ENCODE results near the gene ZSWIM6.

Gene ZSWIM6

GRCh38 chr5:61307611-61308010 is 24.4 kb upstream of the ZSWIM6 start:
- DNase-seq = no peak

DNA sequence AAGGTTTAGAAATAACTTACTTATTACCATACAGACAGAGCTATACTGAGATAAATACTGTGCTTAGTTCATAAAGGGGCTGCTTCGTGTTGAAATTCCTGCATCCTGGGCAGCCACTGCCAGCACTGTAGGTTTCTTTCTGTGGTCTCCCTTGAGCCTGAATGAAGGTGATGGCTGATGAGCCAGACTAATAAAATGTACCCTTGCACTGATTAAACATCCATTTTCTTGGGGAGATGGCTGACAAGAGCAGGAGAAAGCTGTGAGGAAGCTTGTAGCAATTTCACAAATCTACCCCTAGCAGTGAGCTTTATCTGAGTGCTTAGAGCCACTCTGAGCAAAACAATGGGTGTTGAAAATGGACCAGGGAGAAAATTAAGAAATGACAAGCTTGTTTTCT is 23.3 kb upstream of the ZSWIM6 start:
- no peak for DNase-seq

DNA sequence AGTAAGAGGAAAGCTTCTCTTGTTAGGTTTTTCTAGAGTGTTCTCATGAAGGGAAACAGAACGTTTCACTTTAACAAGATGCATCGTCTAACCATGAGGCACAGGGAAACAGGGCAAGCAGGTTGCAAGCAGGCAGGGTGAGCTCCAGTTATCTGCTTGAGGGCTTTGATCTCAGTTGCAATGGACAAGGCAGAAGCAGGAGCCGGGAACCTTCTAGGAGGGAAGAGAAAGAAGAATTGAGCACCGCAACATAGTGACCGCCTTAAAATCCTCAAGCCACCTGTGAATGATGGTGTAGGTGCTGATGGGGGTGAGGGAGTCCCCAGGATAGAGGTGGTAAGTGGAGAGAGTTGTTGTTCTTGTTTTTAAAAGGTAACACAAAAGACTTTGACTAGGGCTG is 22.9 kb upstream of the ZSWIM6 start:
- no peak for DNase-seq

DNA sequence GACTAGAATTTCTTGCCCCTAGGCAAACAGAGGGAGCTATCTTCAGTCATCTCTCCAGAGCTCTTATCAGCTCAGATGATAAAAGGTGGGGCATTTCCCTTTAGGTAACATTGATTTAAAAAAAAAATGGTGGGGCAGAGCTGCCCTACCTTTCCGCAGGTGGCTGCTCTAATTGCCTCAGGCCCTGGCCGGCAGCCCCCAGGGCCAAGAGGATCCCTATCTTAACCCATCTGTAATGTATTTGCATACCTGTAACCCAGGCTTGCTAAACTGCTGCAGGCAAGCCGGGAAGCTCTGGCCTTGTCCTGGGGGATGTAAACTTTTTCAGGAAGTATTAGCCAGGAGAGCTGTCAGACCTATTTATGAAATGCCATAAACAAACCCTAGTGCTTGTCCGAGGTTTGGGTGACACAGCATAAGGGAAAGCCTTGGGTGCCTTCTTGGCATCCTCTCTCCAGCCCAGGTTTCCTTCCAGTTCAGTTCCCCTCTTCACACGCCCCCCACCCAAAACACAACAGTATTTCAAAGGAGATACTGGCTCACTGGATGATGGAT is 20.9 kb upstream of the ZSWIM6 start:
- DNase-seq = no peak

- DNase-seq = no peak
Observed at GRCh38 chr5:61311836-61312808, 19.9 kb upstream of the ZSWIM6 start.

DNA sequence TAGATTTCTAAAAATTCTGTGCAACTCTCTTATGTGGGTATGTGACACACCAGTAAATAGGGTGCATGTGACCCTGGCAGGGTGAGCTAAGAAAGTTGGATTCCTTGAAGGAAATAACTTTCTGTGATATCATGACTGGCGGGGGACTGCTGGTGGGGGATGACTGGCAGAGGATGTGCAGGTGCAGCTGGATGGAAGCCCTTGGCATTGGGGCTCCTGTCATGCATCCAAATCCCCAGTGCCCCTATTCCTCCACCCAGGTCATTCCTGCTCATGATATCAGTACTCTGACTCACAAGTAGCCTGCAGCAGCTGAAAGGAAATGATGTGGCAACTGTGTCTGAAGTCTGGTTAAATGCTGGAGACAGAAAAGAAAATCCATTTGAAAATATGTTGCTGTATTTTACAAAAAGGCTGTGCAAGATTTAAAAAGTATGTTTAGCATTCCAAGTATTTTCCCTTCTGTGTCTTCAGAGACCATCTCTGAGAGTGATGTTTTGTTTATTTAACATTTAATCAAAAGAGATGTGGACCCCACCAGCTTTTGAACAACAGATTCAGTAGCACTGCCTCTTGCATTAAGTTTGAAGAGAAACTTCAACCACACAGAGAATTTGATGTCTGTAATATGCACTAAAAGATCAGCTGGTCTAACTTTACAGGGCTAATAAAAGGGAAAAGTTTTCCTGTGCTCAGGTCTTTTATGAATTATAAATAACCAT is 17.9 kb upstream of the ZSWIM6 start:
- DNase-seq = peak; percentile 73

GRCh38 chr5:61318376-61318775 is 13.7 kb upstream of the ZSWIM6 start:
- no peak for DNase-seq

DNA sequence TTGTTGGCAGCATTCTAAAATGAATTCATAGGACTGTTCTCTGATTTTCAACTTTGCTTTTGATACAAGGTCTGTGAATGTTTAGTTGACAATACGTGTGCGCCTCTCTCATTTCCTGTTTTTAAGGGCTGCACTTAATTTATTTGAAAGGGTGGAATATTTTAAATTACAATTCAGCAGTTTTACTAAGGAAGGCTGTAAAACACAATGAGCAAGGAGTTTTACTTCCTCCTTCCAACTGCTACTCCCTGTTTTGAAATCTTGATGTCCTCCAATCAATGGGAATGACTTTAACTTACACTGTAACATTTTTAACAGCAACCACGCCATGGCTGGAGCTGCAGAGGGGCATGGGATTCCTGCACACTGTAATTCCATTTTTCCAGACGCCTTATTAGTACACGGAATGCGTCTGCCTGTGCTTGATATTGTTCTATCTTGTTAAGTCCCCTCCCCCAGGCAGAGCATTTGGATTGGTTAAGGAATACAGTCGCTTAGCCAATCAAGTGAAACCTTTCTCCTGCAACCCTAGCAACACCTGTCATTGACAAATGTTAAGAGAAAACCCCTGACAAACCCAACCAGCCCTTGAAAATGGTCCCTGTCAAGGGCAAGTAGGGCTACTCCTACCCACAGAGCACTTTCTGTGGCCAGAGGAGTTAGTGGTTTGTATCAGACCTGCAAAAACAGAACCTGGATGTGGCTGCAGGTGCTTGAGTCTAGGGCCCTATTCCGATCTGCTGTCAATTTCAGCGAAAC is 12.5 kb upstream of the ZSWIM6 start:
- DNase-seq = peak; percentile 81

- peak; percentile 53 for DNase-seq
Observed at GRCh38 chr5:61320860-61321259, 11.2 kb upstream of the ZSWIM6 start.

GRCh38 chr5:61321669-61322068 is 10.4 kb upstream of the ZSWIM6 start:
- no peak for DNase-seq

GRCh38 chr5:61322738-61323725 is 9.0 kb upstream of the ZSWIM6 start:
- DNase-seq = peak; percentile 77

- peak; percentile 83 for DNase-seq
Observed at GRCh38 chr5:61327760-61328753, 4.0 kb upstream of the ZSWIM6 start.

DNA sequence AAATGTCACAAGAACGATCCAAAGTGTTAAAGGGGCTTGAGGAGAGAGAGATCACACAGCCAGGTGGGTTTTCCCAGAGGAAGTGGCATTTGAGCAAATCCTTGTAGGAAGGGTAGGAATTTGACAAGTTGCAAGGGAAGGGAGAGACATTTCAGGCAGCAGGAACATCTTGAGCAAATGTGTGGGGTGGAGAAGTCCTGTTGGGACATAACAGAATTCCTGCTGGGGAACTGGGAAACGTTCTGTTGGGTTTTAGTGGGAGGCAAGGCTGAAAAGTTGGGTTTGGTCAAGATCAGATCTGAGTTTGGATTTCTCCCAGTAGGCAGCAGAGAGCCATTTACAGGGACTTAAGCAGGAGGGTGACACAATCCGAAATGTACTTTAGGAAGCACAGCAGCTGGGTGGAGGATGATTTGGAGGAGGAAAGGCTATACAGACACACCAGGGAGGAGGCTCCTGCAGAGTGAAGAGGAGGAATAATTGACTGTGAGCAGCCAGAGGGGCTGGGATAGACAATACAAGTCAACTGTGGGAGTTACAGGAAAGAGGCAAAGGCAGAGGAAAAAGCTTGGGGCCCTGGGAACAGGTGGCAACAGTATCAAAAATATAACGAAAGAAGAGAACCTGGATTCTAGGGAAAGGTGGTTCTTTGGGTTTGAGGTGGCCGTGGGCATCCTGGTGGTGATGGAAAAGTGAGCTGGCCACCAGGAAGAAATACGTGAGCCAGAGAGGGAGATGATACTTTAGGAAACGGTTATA is 3.1 kb upstream of the ZSWIM6 start:
- no peak for DNase-seq

DNA sequence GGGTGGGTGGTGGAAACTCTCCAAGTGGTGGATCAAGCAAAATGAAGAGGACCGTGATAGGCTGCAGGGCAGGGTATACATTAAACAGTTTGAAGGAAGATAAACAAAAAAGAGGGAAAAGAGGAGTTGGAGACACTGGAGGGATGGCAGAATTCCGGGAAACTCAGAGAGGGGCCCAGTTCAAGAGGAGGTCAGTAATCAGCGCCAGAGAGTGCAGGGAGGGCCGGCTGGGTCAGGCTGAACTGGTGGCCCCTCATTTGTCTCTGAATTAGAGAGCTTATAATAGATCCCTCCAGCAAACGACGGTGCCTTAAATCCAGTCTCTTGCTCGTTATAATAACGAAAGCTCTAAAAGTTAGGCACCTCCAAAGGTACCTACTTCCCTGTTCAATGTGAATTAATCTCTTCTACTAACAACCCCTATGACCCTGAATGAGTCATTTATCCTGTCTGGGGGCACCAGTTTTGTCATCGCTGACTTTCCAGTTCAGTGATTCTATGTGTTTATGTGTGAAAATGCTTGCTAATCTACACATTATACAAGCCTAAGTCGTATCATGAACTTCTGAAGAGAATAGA is 2.4 kb upstream of the ZSWIM6 start:
- DNase-seq = peak; percentile 70

GRCh38 chr5:61330341-61330844 is 1.7 kb upstream of the ZSWIM6 start:
- no peak for DNase-seq

- DNase-seq = peak; percentile 75
Observed at GRCh38 chr5:61330845-61331406, 1.1 kb upstream of the ZSWIM6 start.

- peak; percentile 41 for DNase-seq
Observed at GRCh38 chr5:61332358-61332749, 296 bp downstream of the ZSWIM6 start.

- peak; percentile 72 for DNase-seq
Observed at GRCh38 chr5:61332851-61333320, 828 bp downstream of the ZSWIM6 start.

All from suppressor macrophage treated with lipopolysaccharide for 4 hours (primary cell).